Ovary (tissue), 9 donors: ENCODE results near the gene RFC2. TPM values are rescaled to one million over a fixed set of nuclear protein-coding genes. Genes with fewer than 3 reads are reported as not detected.
A peak's percentile ranks its signal among the peaks of the same experiment; 100 is the strongest.
"Not testable (repeated sequence)": the region's sequence is repeated elsewhere in the genome, so short reads cannot be mapped to it uniquely, and the experiment has no call there.

Source experiments
- DNase-seq, 5 donors: peaks; one replicate each; pipeline ENCODE4 v3.0.0-alpha.2; 2019 to 2020
- H3K27ac ChIP-seq, 2 donors: fragments of 200-600 bp; one replicate each; pipeline versions ENCODE4 v1.5.1 to v1.8.0; 2019 to 2022
- H3K27me3 ChIP-seq: fragments of 200-600 bp; one replicate; pipeline ENCODE4 v1.8.0; 2022
- H3K36me3 ChIP-seq: fragments of 200-600 bp; sonication (generic); one replicate; pipeline ENCODE4 v1.5.1; 2019
- H3K4me1 ChIP-seq: one replicate; pipeline ENCODE4 v1.8.1; 2013; ENCODE audit warnings: mild to moderate bottlenecking, moderate library complexity; ENCODE audit not compliant: insufficient read depth
- H3K4me3 ChIP-seq: fragments of 200-600 bp; sonication (generic); one replicate; pipeline ENCODE4 v1.5.1; 2017
- H3K9me3 ChIP-seq, 2 donors: fragments of 200-600 bp in 1 of 2; sonication (generic) in 1 of 2; one replicate each; pipeline versions ENCODE4 v1.5.1 to v1.8.1; 2013 to 2019; ENCODE audit warnings: mild to moderate bottlenecking in 1 of 2, moderate library complexity in 1 of 2
- EP300 ChIP-seq: sonication (generic); formaldehyde crosslinking; IDR thresholded peaks from one replicate; pipeline ENCODE4 v1.6.1; 2017; ENCODE audit warnings: antibody characterized with exemption
- POLR2A ChIP-seq: fragments of 450-650 bp; IDR thresholded peaks from one replicate; pipeline ENCODE4 v1.6.1; 2017; ENCODE audit warnings: antibody characterized with exemption, mild to moderate bottlenecking, moderate library complexity
- WGBS, 3 donors: extraction: QIAGEN DNeasy Blood & Tissue Kit in 1 of 3; methylation state at CpG; one replicate each; pipeline versions ENCODE4 v1.1.5 to v1.1.7; 2013 to 2017; 5-methylcytosine and 5-hydroxymethylcytosine counted together
- intact Hi-C, 4 donors: fragments of 100-400 bp; cut with DNase I; formaldehyde crosslinking; loops; one replicate each; pipeline versions ENCODE4 v1.11.0 to v1.15.1; 2022 to 2023
- polyA plus RNA-seq, 2 donors: library from polyadenylated mRNA; stranded (reverse); fragments of 200-250 nt in 1 of 2; fragments of 350-450 nt in 1 of 2; fragmentation: Illumina TruSeq in 1 of 2; extraction: RNeasy Lipid Tissue Mini Kit (QIAGEN cat#74804) in 1 of 2; gene quantifications; one replicate each; pipeline ENCODE4 v1.2.3, GENCODE V29; 2013 to 2014
- total RNA-seq, 7 donors: library from RNA; depleted of rRNA in 2 of 7; stranded (reverse); fragments of >200 nt in 2 of 7; fragmentation: NEBNext Ultra II Directional in 3 of 7; extraction: Animal tissue kit (Norgen Biotek cat#: 25700) in 3 of 7; gene quantifications; one replicate each; pipeline versions ENCODE4 v1.1.0 to v1.2.4, GENCODE V29; 2016 to 2023
- TF ChIP-seq, protein P1 (sequence below), 3 donors: fragments of 450-650 bp in 2 of 3; fragments of 200-600 bp in 1 of 3; IDR thresholded peaks; one replicate each; pipeline versions ENCODE4 v1.5.1 to v1.8.0; 2016 to 2022; ENCODE audit warnings: antibody characterized with exemption in 3 of 3, mild to moderate bottlenecking in 1 of 3
- donor health status: DM: no; HTN: no; CAD: no; lungs with moderate emphysema.
- donor health status: DM: no; HTN: no; CAD: no.
- donor health status: Bipolar disorder and iron deficiency.
- donor health status: DM: yes; HTN: yes; CAD: no.
- donor health status: DM: no; HTN: no; CAD: no.
- donor health status: DM: yes; HTN: yes; CAD: no.

The RFC2 gene
- total and polyA plus RNA-seq, 9 donors = 6.4 to 23.7 (median 16.6) TPM

DNA sequence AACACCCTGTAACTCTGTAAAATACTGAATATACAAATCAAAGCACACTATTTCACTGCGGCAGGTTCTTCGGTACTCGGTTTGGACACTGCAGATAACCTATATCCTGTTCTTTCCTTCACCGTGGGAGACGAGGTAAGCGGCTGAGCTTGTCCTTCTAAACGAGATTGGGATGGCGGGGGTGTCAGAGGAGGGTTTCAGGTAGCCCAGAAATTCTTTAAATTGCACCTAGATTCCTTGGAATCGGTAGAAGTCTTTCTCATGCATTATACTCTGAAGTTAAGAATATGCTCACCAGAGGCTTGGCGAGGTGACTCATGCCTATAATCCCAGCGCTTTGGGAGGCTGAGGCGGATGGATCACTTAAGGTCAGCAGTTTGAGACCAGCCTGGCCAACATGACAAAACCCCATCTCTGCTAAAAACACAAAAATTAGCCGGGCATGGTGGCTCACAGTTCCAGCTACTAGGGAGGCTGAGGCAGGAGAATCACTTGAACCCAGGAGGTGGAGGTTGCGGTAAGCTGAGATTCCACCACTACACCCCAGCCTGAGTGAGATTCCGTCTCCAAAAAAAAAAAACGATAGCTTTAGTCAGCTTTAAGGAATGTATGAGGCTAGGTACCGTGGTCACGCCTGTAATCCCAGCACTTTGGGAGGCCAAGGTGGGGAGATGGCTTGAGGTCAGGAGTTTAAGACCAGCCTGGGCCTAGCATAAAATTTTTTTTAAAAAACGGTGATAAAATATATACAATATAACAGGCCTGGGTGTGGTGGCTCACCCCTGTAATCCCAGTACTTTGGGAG, 54.4 kb downstream of the RFC2 start:
- 53 to 57% (median 55%) methylated on average over 19 of the region's 19 CpGs for WGBS, 3 donors
- H3K27me3 ChIP-seq = no peaks in the 10 kb centered on the region
- intact Hi-C loops = loop anchor here in 2 of 4 donors (5.0 to 10.0 kb wide), 2 partner anchors 127 to 135 kb away; no protein-coding TSS in a partner anchor
- peak overlapping the region in 1 of 2 donors; percentile 15 for H3K27ac ChIP-seq
- H3K4me1 ChIP-seq = no peaks in the 10 kb centered on the region
- no peak for TF ChIP-seq EP300
- no peak overlapping the region for H3K4me3 ChIP-seq
- H3K9me3 ChIP-seq = no peaks in the 10 kb centered on the region
- peak in 1 of 5 donors; percentile 28 for DNase-seq
- no peaks in the 10 kb centered on the region for H3K36me3 ChIP-seq

- H3K27me3 ChIP-seq = no peaks in the 10 kb centered on the region
- DNase-seq = peak in 1 of 5 donors; percentile 25
- no peak overlapping the region for H3K4me3 ChIP-seq
- 93 to 94% (median 94%) methylated on average over 9 of the region's 9 CpGs for WGBS, 3 donors
- H3K36me3 ChIP-seq = no peaks in the 10 kb centered on the region
- intact Hi-C loops = no loop called here
- no peaks in the 10 kb centered on the region for H3K4me1 ChIP-seq
- no peak overlapping the region for H3K27ac ChIP-seq
- no peak for TF ChIP-seq EP300
- TF ChIP-seq, protein P1, sequence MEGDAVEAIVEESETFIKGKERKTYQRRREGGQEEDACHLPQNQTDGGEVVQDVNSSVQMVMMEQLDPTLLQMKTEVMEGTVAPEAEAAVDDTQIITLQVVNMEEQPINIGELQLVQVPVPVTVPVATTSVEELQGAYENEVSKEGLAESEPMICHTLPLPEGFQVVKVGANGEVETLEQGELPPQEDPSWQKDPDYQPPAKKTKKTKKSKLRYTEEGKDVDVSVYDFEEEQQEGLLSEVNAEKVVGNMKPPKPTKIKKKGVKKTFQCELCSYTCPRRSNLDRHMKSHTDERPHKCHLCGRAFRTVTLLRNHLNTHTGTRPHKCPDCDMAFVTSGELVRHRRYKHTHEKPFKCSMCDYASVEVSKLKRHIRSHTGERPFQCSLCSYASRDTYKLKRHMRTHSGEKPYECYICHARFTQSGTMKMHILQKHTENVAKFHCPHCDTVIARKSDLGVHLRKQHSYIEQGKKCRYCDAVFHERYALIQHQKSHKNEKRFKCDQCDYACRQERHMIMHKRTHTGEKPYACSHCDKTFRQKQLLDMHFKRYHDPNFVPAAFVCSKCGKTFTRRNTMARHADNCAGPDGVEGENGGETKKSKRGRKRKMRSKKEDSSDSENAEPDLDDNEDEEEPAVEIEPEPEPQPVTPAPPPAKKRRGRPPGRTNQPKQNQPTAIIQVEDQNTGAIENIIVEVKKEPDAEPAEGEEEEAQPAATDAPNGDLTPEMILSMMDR (IDR thresholded peaks at IDR 0.05) = no peak
- no peaks in the 10 kb centered on the region for H3K9me3 ChIP-seq
Measured at GRCh38 chr7:74197449-74198124, 56.6 kb downstream of the RFC2 start.

- H3K36me3 ChIP-seq, H3K4me3 ChIP-seq, H3K27ac ChIP-seq, H3K27me3 ChIP-seq, intact Hi-C loops, H3K9me3 ChIP-seq, H3K4me1 ChIP-seq: not testable (repeated sequence)
- 62 to 73% (median 72%) methylated on average over 15 to 16 of the region's 19 CpGs for WGBS, 3 donors
- DNase-seq = peak in 1 of 5 donors; percentile 30
Measured at GRCh38 chr7:74195968-74196654, 58.1 kb downstream of the RFC2 start.

GRCh38 chr7:74195139-74195860, 58.9 kb downstream of the RFC2 start:
- H3K4me1 ChIP-seq, H3K36me3 ChIP-seq, intact Hi-C loops, H3K27me3 ChIP-seq, H3K27ac ChIP-seq, H3K4me3 ChIP-seq, H3K9me3 ChIP-seq: not testable (repeated sequence)
- WGBS, 3 donors = 58 to 80% (median 77%) methylated on average over 18 to 21 of the region's 23 CpGs
- DNase-seq = peak in 1 of 5 donors; percentile 15

DNA sequence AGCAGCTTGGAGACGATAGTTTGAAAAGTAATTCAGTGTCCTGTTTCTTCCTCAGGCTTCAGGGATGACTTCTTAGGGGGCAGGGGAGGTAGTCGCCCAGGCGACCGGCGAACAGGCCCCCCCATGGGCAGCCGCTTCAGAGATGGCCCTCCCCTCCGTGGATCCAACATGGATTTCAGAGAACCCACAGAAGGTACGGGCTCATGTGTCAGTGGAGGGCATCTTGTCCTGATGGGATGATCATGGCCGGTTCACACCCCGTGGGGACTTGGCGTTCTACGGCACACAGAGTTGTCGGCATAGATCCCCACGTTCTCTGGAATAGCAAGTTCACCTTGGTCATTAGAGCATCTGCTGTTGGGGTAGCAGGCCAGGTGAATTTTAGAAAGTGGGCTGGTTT, 59.5 kb downstream of the RFC2 start:
- H3K4me3 ChIP-seq = no peak overlapping the region
- 85 to 89% (median 88%) methylated on average over 14 of the region's 14 CpGs for WGBS, 3 donors
- DNase-seq = peak in 1 of 5 donors; percentile 25
- no peaks in the 10 kb centered on the region for H3K9me3 ChIP-seq
- H3K27ac ChIP-seq = no peak overlapping the region
- intact Hi-C loops = no loop called here
- H3K27me3 ChIP-seq = no peaks in the 10 kb centered on the region
- TF ChIP-seq, protein P1 (IDR thresholded peaks at IDR 0.05) = no peak
- TF ChIP-seq POLR2A = no peak
- TF ChIP-seq EP300 = no peak
- no peaks in the 10 kb centered on the region for H3K4me1 ChIP-seq
- H3K36me3 ChIP-seq = no peaks in the 10 kb centered on the region
